ENCODE results near the gene ADGRD2.

GRCh38 chr9:124473310-124473709 lies 23.1 kb downstream of the ADGRD2 start:
- no peak for TF ChIP-seq POLR2A (IDR thresholded peaks at IDR 0.05)
- TF ChIP-seq POLR2AphosphoS5 (IDR thresholded peaks at IDR 0.05), result no peak
